ENCODE data around the gene SNURF.
"Not testable (repeated sequence)": the region's sequence is repeated elsewhere in the genome, so short reads cannot be mapped to it uniquely, and the experiment has no call there.

- TF ChIP-seq CTCF, POLR2A (IDR thresholded peaks at IDR 0.05): not testable (repeated sequence)
These were observed 22.7 kb upstream of the SNURF start for GRCh38 chr15:24931874-24932732.

All from esophagus squamous epithelium (tissue), 4 donors.